RWPE1 (cell line): ENCODE measurements around the gene ERGIC1.

Source experiments
- CTCF ChIA-PET: fragments of 350-600 bp; sonication (Branson Sonifier 250); formaldehyde crosslinking; extraction: SDS; loops from one replicate; lab custom pipeline; 2021; lab: Yijun Ruan, JAX
- POLR2A ChIA-PET: fragments of 400-600 bp; formaldehyde crosslinking; extraction: SDS; loops from one replicate; lab custom pipeline; 2020; ENCODE audit warnings: antibody characterized with exemption; ENCODE audit not compliant: low non-redundant PET; lab: Yijun Ruan, JAX
- DNase-seq: peaks from one replicate; pipeline ENCODE4 v3.0.0; 2012; ENCODE audit warnings: low spot score
- H3K27ac ChIP-seq: fragments of 450-650 bp; 2 replicates; pipeline ENCODE4 v1.5.1; 2017
- CTCF ChIP-seq: fragments of 450-650 bp; conservative IDR thresholded peaks from 2 replicates; pipeline ENCODE4 v1.5.1; 2017; ENCODE audit warnings: low read depth, mild to moderate bottlenecking

Gene ERGIC1

GRCh38 chr5:172975289-172975688 lies 141.2 kb downstream of the ERGIC1 start:
- ChIA-PET POLR2A (no interaction called here), CTCF (interaction anchor here (0.6 to 0.9 kb wide), 2 partner anchors 16 to 23 kb away, joined by 3 to 4 read pairs; partner anchors contain the start of gene RPL26L1)
- H3K27ac ChIP-seq, result no peak overlapping the region
- DNase-seq, result no peak
- no peak for TF ChIP-seq CTCF

GRCh38 chr5:172979778-172980177 lies 145.7 kb downstream of the ERGIC1 start:
- CTCF ChIA-PET, result interaction anchor here (0.6 to 0.7 kb wide), 5 partner anchors 23 to 900 kb away, joined by 3 to 5 read pairs (median 3); no protein-coding TSS in a partner anchor
- H3K27ac ChIP-seq, result no peak overlapping the region
- DNase-seq, result no peak
- TF ChIP-seq CTCF, result no peak
- POLR2A ChIA-PET, result interaction anchor here (0.7 kb wide), 1 partner anchor 92 kb away, joined by 4 read pairs; no protein-coding TSS in a partner anchor

DNA sequence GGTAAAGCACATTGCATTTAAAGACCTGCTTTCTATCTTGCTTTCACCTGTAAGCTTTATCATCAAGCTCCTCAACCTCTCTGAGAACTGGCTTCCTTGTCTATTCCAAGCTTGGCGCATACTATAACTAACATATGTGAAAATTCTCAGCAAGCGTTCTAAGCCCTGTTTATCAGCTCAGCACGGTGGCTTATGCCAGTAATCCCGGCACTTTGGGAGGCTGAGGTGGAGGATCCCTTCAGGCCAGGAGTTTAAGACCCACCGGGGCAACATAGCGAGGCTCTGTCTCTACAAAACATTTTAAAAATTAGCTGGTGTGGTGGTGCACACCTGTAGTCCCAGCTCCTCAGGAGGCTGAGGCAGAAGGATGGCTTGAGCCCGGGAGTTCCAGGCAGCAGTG lies 147.9 kb downstream of the ERGIC1 start:
- POLR2A ChIA-PET, result no interaction called here
- DNase-seq, result no peak
- no peak for TF ChIP-seq CTCF
- H3K27ac ChIP-seq, result no peak overlapping the region
- CTCF ChIA-PET, result interaction anchor here (1.2 kb wide), 1 partner anchor 265 kb away, joined by 3 read pairs; no protein-coding TSS in a partner anchor

GRCh38 chr5:172983542-172984243 lies 149.6 kb downstream of the ERGIC1 start, which contains the start of gene ATP6V0E1:
TSS of gene ATP6V0E1 (plus strand) at chr5:172983771. CDS start at chr5:172983861, 90 bp downstream.
- POLR2A ChIA-PET, result interaction anchor here (0.5 to 1.0 kb wide), 3 partner anchors 24 to 244 kb away, joined by 3 to 7 read pairs (median 4); partner anchors contain the start of gene RPL26L1
- CTCF ChIA-PET, result interaction anchor here (0.6 to 1.6 kb wide), 7 partner anchors 11 to 1350 kb away, joined by 3 to 6 read pairs (median 4); partner anchors contain the start of gene BNIP1
- no peak for TF ChIP-seq CTCF
- DNase-seq, result peak; percentile 98
- peak within 1 kb of the TSS; percentile 89 for H3K27ac ChIP-seq

DNA sequence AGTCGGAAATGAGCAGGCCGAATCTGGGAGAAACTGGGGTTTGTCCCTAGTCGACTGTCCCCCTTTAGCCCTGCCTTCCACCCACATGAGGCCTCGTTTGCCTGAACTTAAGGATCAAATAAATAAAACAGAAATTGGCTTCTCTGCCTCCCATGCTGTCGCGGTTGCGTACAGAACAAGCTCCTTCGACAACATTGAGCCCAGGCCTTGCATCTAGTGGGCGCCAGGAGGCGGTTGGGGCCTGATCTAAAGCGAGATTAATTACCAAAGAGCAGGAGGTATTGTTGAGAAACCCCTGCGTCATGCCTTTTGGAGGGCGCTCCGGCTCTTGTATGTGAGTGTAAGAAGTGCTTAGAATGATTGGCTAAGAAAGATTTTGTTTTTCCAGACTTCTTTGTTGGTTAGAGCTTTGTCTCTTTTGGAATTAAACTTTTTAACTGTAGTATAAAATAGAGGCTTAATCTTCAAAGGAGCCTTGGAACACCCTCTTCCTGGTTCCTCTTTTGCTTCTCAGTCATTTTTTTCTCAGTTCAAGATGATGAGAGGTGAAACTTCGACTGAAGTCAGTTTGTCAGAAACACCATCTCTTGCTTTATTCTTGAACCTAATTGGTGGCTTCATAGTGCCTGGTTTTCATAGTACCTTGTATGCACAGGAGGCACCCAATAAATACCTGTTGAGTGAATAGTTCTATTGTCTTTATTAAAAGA lies 150.3 kb downstream of the ERGIC1 start:
- ChIA-PET CTCF (interaction anchor here (0.6 to 1.6 kb wide), 8 partner anchors 10 to 1351 kb away, joined by 3 to 6 read pairs (median 4); partner anchors contain the start of gene BNIP1), POLR2A (interaction anchor here (1.0 kb wide), 1 partner anchor 25 kb away, joined by 4 read pairs; the partner anchor contains the start of gene RPL26L1)
- peak; percentile 88 for DNase-seq
- TF ChIP-seq CTCF, result peak; percentile 70
- H3K27ac ChIP-seq, result peak overlapping the region; percentile 89

DNA sequence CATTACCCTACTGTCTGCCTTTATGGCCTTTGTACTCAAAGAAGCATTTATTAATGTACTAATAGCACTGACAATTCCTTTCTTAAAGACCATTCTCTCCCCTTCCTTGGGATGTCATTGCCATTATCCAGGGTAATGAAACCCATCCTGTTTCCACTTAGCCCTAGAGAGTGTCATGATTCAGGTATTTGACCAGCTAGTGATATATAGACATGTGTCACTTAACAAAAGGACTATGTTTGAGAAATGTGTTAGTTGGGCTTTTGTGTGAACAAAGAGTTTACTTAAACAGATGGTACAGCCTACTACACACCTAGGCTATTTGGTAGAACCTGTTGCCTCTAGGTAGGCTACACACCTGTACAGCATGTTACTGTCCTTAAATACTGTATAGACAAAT lies 151.5 kb downstream of the ERGIC1 start:
- DNase-seq, result no peak
- ChIA-PET POLR2A (interaction anchor here (0.6 kb wide), 1 partner anchor 13 kb away, joined by 5 read pairs; no protein-coding TSS in a partner anchor), CTCF (no interaction called here)
- no peak overlapping the region for H3K27ac ChIP-seq
- TF ChIP-seq CTCF, result no peak
